GM23338 (cell line): ENCODE results near the gene UBA3.

Experiments
- EZH2 ChIP-seq: fragments of 200-600 bp; sonication (generic); IDR thresholded peaks from one replicate; pipeline ENCODE4 v1.8.0; 2017; ENCODE audit warnings: antibody characterized with exemption, mild to moderate bottlenecking, low read depth; ENCODE audit not compliant: unreplicated experiment
- EZH2phosphoT487 ChIP-seq: fragments of 200-600 bp; sonication (generic); IDR thresholded peaks from one replicate; pipeline ENCODE4 v1.8.1; 2018; ENCODE audit warnings: antibody characterized with exemption; ENCODE audit not compliant: unreplicated experiment
- JUNB ChIP-seq: IDR thresholded peaks from one replicate; pipeline ENCODE4 v1.6.1; 2016; ENCODE audit warnings: antibody characterized with exemption; ENCODE audit not compliant: unreplicated experiment
- NANOG ChIP-seq: IDR thresholded peaks from 2 replicates; pipeline ENCODE4 v1.6.1; 2016; ENCODE audit warnings: antibody characterized with exemption, borderline replicate concordance
- POLR2AphosphoS5 ChIP-seq: IDR thresholded peaks from 2 replicates; pipeline ENCODE4 v1.6.1; 2016; ENCODE audit warnings: antibody characterized with exemption, low read depth
- ZNF331 ChIP-seq: fragments of 250-450 bp; sonication (Bioruptor Pico); IDR thresholded peaks from 2 replicates; pipeline ENCODE4 v1.5.0; 2020; ENCODE audit warnings: low read depth, mild to moderate bottlenecking, moderate library complexity
- TF ChIP-seq, protein P1 (sequence below), 2 experiments: fragments of 200-600 bp in 1 of 2; sonication (generic) in 1 of 2; conservative IDR thresholded peaks; 2 replicates each; pipeline versions ENCODE4 v1.5.1 to v1.6.1; 2016 to 2017; ENCODE audit warnings: antibody characterized with exemption in 2 of 2, low read depth in 2 of 2, mild to moderate bottlenecking in 2 of 2, moderate library complexity in 1 of 2
- TF ChIP-seq, protein P2 (sequence below): IDR thresholded peaks from one replicate; pipeline ENCODE4 v1.6.1; 2018; ENCODE audit warnings: antibody characterized with exemption; ENCODE audit not compliant: unreplicated experiment

DNA sequence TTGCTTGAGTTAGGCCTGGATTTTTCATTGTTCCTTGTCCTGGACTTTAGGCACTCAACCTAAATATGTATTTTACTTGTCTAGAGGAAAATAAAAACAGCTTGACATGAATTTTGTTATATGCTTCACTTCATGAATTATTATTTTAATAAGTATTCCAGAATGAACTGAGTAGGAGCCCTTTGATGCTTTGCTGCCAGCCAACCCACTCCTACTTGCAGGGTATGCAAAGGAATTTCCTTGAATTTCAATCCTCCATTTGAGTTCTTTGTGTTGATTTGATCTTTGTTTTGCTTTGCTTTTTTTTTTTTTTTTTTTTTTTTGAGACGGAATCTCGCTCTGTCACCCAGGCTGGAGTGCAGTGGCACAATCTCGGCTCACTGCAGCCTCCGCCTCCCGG, 16.1 kb upstream of the UBA3 start:
- TF ChIP-seq EZH2, result no peak
- TF ChIP-seq, protein P1, sequence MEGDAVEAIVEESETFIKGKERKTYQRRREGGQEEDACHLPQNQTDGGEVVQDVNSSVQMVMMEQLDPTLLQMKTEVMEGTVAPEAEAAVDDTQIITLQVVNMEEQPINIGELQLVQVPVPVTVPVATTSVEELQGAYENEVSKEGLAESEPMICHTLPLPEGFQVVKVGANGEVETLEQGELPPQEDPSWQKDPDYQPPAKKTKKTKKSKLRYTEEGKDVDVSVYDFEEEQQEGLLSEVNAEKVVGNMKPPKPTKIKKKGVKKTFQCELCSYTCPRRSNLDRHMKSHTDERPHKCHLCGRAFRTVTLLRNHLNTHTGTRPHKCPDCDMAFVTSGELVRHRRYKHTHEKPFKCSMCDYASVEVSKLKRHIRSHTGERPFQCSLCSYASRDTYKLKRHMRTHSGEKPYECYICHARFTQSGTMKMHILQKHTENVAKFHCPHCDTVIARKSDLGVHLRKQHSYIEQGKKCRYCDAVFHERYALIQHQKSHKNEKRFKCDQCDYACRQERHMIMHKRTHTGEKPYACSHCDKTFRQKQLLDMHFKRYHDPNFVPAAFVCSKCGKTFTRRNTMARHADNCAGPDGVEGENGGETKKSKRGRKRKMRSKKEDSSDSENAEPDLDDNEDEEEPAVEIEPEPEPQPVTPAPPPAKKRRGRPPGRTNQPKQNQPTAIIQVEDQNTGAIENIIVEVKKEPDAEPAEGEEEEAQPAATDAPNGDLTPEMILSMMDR (conservative IDR thresholded peaks at IDR 0.05; ENCODE audit: low read depth in 2 of 2), result no peak
- TF ChIP-seq EZH2phosphoT487, result no peak
- TF ChIP-seq POLR2AphosphoS5, result no peak
- TF ChIP-seq ZNF331 (CRISPR knock-in tag), result no peak
- TF ChIP-seq JUNB, result no peak
- TF ChIP-seq, protein P2, sequence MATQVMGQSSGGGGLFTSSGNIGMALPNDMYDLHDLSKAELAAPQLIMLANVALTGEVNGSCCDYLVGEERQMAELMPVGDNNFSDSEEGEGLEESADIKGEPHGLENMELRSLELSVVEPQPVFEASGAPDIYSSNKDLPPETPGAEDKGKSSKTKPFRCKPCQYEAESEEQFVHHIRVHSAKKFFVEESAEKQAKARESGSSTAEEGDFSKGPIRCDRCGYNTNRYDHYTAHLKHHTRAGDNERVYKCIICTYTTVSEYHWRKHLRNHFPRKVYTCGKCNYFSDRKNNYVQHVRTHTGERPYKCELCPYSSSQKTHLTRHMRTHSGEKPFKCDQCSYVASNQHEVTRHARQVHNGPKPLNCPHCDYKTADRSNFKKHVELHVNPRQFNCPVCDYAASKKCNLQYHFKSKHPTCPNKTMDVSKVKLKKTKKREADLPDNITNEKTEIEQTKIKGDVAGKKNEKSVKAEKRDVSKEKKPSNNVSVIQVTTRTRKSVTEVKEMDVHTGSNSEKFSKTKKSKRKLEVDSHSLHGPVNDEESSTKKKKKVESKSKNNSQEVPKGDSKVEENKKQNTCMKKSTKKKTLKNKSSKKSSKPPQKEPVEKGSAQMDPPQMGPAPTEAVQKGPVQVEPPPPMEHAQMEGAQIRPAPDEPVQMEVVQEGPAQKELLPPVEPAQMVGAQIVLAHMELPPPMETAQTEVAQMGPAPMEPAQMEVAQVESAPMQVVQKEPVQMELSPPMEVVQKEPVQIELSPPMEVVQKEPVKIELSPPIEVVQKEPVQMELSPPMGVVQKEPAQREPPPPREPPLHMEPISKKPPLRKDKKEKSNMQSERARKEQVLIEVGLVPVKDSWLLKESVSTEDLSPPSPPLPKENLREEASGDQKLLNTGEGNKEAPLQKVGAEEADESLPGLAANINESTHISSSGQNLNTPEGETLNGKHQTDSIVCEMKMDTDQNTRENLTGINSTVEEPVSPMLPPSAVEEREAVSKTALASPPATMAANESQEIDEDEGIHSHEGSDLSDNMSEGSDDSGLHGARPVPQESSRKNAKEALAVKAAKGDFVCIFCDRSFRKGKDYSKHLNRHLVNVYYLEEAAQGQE, result no peak
- TF ChIP-seq NANOG, result no peak
